Stimulated activated CD8-positive, alpha-beta memory T cell treated with anti-CD3 and anti-CD28 coated beads, Interleukin-7, amount 100 ng/mL, for 48 hours (primary cell): ENCODE data around the gene OGDH.
A peak's percentile ranks its signal among the peaks of the same experiment; 100 is the strongest.

ENCODE experiments used
- DNase-seq, 2 donors: peaks; one replicate each; pipeline ENCODE4 v3.0.0-alpha.2; 2020; ENCODE audit warnings: low read depth in 1 of 2; ENCODE audit errors: extremely low read depth in 1 of 2

OGDH gene

GRCh38 chr7:44636926-44637325 lies 30.5 kb downstream of the OGDH start:
- no peak for DNase-seq

GRCh38 chr7:44637788-44638594 lies 31.6 kb downstream of the OGDH start:
- peak; percentile 57 to 76 for DNase-seq

- DNase-seq, result peak; percentile 68 to 86
These were observed 32.5 kb downstream of the OGDH start for GRCh38 chr7:44638611-44639557.

DNA sequence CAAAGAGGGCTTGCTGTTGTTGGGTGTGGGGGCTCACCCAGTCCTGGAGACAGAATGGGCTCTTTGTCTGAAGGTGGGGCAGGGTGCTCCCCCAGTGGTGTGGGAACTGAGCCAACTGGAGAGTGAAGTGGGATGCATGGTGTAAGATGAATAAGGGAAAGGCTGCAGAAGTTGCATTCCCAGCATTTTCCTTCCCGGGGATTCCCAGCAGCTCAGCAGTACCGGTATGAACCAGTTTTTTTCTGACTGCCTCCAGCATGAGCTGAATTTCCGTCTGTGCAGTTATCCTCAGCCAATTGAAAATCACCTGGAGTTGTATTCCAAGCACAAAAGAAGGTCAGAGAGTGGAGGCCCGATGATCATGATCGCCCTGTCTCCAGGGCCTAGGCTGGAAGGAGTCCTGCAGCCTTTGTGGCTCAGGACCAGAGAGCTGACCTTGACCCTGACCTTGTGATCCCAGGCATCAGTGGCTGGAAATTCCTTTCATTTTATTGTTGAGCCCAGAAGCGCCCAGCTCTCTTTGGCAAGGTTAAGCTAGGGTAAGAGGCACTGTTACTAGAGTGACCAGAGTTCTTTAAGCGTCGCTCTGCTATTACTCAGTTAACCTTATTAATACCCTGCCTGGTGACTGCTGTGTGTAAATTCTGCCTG lies 33.4 kb downstream of the OGDH start:
- DNase-seq, result no peak

GRCh38 chr7:44643206-44643605 lies 36.8 kb downstream of the OGDH start:
- no peak for DNase-seq

- DNase-seq, result no peak
These were observed 38.8 kb downstream of the OGDH start for GRCh38 chr7:44645254-44645653.

DNA sequence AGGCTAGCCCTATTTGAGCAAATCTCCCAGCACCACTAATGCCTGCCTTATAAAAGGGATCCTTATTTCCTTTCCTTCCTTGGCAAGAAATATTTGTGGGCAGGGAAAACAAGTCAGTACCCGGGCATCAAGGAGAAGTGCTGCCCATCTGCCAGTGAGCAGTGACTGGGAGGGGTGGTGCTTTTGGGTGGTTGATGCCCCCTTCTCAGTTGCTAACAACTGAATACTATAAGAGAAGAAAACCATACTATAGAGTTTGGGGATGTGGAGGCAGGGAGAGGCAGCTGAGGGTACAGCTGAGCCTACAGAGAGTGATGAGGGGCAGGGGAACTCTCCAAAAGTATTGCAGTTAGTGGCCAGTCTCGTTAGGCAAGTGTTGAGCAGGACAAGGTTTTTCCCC lies 39.3 kb downstream of the OGDH start:
- DNase-seq, result no peak

DNA sequence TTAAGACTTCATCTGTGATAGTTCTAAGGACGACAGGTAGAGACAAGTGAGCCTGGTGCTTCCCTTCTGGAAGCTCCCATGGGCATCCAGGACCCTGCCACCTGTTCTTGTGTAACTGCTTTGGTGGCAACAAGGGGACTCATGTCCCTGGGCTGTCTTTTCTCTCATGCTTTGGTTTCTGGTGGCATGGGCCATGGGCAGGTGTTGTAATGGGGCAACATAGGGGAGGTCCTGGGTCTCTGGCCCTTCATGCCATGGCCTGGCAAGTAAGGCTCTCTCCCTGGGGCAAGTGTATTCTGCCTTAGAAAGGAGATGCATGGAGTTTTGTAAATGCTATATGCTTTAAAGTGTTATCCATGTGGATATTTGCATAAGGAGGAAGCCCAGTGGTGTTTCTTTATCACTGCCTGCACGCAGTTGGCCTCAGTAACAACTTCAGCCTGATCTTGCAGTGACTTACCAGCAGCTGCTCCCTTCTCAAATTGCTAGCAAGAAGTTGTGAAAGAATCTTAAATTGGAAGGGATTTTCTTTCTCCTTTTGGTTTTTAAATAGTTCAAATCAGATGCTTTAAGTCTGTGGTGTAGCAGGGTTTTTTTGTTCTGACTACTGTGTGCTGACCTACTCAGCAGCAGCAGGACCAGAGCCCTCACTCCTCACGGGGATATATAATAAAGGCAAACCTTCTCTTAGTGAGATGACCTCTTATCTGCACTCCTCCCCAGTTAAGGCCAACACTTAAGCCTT lies 39.9 kb downstream of the OGDH start:
- no peak for DNase-seq

- DNase-seq, result no peak
These were observed 40.7 kb downstream of the OGDH start for GRCh38 chr7:44646921-44647636.

DNA sequence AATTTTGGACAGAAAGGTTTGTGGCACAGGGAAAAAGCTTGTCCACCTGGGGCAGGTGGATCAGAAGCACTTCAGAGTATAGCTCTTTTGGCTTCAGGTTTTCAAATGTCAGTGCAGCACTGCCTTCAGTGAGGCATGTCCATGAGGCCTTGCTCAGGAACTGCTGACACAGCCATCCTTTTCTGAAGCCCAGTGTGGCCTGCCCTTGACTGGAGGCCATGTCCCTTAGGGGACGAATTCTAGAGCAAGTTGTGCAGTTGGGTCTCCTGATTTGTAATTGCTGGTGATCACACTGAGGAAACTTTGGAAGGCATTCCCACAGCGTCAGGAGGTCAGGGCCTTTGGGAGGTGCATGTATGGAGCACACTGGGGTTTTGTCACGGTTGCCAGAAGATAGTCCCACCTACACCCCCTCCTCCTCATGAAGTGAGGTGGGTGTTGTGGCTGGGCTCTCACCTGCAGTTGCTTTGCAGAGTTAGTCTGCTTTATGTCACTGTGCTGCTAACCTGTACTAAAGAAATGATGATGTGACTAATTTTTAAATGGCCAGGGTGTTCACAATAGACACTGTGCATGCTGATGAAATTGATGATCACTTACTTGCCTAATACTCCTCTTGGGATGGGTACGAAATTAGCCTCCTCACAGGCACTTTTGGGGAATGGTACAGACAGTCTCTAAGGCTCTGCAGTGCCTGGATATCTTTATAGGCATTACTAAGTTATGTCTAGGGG lies 41.7 kb downstream of the OGDH start:
- no peak for DNase-seq

GRCh38 chr7:44650242-44650641 lies 43.8 kb downstream of the OGDH start:
- DNase-seq, result no peak

DNA sequence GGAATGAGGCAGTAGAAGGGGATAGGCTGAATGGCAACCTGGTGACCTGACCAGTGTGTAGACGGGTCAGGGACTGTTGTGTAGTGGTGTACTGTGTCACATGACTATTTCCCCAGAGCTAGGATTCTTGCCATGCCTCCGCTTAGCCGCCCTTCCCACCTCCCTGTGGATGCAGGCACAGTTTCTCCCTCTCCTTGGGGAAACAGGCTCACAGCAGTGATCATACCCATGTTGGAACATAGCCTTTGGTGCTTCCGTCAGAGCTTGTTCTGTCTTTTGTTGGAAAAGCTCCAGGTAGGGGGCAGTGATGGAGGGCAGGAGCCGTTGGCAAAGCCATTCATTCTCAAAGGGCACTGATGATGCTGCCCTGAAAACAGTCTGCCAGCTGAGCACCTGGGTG lies 44.3 kb downstream of the OGDH start:
- no peak for DNase-seq

DNA sequence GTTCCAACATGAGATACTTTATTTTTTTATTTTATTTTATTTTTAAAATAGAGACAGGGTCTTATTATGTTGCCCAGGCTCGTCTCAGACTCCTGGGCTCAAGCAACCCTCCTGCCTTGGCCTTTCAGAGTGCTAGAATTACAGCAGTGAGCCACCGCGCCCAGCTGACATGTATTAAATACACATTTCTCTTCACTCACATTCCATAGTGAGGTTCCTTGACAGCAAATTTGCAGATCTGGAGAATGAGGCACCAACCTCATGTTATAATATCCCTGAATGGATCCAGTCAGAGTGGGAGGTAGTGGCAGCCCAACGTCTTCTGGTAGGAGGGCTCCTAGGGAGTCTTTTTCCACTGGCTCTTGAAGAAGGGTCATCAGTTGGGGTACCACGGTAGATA lies 46.1 kb downstream of the OGDH start:
- DNase-seq, result no peak

GRCh38 chr7:44654255-44654796 lies 47.9 kb downstream of the OGDH start:
- DNase-seq, result no peak

DNA sequence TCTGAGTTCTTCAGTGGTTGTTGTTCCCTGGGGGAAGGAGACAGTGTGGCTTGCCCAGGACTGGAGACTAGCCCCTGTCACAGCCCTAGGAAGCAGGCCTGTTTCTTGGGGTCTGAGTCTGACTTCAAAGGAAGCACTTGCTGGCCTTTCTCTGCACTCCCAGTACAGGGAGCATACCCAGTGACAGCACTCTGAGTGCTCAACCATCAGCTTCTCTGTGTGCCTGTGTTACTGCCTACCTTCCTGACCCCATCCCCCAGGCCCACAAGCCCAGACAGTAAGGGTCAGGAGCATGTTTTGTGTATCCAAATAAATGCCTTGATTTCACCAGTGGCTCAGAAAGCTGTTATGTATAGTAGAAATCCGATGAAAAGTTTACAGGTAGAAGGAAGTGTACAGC lies 48.9 kb downstream of the OGDH start:
- no peak for DNase-seq

DNA sequence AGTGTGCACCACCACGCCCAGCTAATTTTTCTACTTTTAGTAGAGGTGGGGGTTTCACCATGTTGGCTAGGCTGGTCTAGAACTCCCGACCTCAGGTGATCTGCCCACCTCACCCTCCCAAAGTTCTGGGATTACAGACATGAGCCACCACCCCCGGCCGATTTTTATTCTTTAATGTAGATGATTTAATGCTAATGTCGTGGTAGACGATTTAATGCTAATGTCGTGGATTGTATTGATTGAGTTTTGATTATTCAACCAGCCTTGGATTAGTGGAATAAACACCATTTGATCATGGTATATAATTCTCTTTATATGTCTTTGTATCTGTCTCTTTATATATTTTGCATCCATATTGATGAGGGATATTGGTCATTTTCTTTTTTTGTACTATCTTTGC lies 52.6 kb downstream of the OGDH start:
- no peak for DNase-seq

GRCh38 chr7:44661233-44661632 lies 54.8 kb downstream of the OGDH start:
- DNase-seq, result no peak

- DNase-seq, result no peak
These were observed 58.5 kb downstream of the OGDH start for GRCh38 chr7:44664780-44665461.
